Ureter (tissue), 1 donor: ENCODE results near the gene CREG2. TPM values are rescaled to one million over a fixed set of nuclear protein-coding genes. Genes with fewer than 3 reads are reported as not detected.
"Not testable (repeated sequence)": the region's sequence is repeated elsewhere in the genome, so short reads cannot be mapped to it uniquely, and the experiment has no call there.

ENCODE experiments used
- DNase-seq: peaks from one replicate; pipeline ENCODE4 v3.0.0-alpha.2; 2020; ENCODE audit warnings: low spot score
- total RNA-seq: library from RNA; stranded (reverse); gene quantifications from one replicate; pipeline ENCODE4 v1.2.4, GENCODE V29; 2023
- donor health status: DM: yes; HTN: yes; CAD: no.

The CREG2 gene
- total RNA-seq, 1 donor from 2014 or later: 1.8 TPM

- DNase-seq: no peak
Measured at GRCh38 chr2:101346909-101347308, 40.4 kb downstream of the CREG2 start.

GRCh38 chr2:101344137-101344536, 43.2 kb downstream of the CREG2 start:
- DNase-seq: no peak

DNA sequence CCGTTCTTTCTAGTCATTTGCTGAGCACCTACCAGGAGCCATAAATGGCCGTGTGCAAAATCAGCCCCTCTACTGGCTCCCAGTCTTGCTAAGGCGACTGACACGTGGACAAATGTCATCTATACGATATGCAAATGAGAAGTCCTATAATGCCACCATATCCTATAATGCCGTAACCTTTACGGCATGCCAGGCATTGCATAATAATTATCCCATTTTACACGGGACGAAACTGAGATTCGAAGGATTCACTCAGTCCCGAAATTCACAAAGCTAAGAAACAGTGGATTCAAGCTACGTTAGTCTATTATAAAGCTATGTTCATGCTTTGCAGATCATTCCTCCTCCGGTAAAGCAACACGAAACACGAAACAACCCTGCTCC, 44.7 kb downstream of the CREG2 start:
- no peak for DNase-seq

- DNase-seq: peak; percentile 71
Measured at GRCh38 chr2:101341901-101342624, 45.2 kb downstream of the CREG2 start.

DNA sequence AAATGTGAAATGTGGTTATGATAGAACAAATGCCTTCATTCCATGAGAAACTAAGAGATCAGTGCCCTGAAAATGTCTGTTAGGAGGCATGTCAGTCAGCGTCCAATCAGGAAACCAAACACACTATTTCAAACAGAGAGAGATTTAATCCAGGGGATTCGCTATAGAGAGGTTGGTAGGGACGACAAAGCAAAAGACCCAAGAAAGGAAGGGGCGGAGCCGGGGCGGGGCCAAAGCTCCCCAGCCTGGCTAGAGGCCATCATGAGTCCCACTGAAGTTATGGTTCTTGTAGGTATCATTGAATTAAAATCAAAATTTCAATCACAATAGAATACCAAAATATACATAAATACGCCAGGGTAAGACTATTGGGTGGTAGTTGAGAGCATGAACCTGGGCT, 45.9 kb downstream of the CREG2 start:
- no peak for DNase-seq

GRCh38 chr2:101340141-101340551, 47.2 kb downstream of the CREG2 start:
- DNase-seq: no peak

DNA sequence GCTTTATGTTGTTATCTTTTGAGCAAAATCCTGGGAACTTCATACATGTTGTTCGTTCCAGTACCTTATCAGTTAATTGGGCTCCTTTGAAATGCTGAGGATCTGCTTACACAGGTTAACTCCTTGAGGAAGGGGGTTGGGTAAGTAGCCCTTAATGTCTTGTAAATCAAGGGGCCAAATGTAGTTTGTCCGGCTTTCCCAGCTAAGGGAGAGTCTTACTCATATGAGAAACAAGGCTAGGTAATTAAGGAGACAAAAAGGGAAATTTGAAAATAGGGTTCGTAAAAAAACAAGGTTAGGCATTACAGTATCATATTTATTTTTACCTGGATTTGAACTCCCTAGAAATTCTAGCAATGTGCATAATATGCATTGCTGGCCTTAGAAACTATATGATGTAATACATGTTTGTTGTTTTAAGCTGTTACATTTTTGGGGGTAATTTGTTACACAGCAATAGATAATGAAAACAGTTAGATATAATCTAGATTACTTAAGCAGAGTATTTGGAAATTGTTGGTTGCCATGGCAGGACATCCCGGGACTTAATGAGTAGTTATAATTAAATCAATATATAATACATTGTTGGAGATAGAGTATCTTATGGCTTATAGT, 47.9 kb downstream of the CREG2 start:
- no peak for DNase-seq

DNA sequence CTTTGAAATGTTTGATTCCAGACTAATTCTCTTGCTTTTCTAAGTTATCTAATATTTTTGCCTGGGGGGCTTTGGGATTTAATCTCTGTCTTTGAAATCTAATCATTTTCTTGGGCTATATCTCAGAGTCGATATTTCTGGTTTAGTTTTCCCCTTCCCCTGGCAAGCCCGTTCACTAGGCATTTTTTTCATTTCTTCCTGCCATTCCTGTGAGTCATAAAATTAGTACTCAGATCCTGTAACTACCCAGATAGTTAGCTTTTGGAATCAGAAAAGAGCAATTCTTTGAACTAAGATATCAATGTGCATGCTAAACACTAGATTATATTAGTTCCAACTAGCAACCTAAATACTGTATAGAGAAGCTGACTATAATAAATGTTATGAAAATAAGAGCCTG, 49.4 kb downstream of the CREG2 start:
- no peak for DNase-seq

GRCh38 chr2:101332885-101333766, 54.2 kb downstream of the CREG2 start:
- no peak for DNase-seq

- DNase-seq: no peak
Measured at GRCh38 chr2:101331202-101331601, 56.1 kb downstream of the CREG2 start.

DNA sequence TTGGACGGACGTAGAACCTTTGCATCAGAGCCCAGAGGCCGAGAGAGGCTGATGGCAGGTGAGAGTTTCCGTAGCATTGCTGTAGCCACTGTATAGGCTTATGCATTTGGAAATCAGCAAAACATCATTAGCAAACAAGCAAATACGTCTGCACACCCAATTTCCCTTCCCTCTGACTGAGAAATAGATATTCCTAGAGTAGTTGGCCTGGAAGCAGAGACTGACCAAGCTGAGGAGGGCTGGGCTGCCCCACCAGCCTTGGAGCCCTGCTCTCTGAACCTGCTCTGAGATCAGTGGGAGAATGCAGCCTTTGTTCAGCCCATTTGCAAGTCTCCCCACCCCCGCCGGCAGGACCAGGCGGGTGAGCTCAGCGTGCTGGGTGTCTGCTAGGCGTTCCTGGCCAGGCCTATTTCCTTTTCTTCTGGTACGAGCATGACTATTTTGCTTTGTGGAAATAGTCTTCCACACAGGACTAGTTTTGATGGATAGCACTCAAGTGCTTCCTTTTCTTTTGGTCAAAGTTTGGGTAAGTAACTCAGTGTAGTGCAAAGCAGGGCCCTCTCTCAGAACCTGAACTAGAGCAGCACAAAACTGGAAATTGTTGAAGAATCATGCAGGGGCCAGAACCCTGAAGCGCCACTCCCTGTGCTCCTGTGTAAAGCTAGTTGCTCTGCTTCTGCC, 56.9 kb downstream of the CREG2 start:
- DNase-seq: no peak

GRCh38 chr2:101329026-101329425, 58.3 kb downstream of the CREG2 start:
- no peak for DNase-seq

GRCh38 chr2:101328474-101329007, 58.8 kb downstream of the CREG2 start:
- DNase-seq: peak; percentile 63

- DNase-seq: peak; percentile 86
Measured at GRCh38 chr2:101327863-101328394, 59.4 kb downstream of the CREG2 start.

DNA sequence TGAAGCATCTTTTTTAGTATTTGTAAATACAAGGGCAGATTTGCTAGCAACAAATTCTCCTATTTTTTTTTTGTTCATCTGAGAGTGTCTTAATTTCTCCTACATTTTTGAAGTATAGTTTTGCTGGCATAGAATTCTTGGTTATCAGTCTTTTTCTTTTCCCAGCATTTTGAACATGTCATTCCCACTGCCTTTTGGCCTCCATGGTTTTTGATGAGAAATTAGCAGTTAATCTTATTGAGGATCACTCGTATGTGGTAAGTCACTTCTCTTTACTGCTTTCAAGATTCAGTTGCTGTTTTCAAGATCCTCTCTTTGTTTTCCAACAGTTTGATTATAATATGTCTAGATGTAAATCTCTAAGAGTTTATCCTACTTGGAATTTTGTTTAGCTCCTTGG, 61.9 kb downstream of the CREG2 start:
- no peak for DNase-seq

- DNase-seq: not testable (repeated sequence)
Measured at GRCh38 chr2:101316568-101316967, 70.7 kb downstream of the CREG2 start.

GRCh38 chr2:101311696-101312017, 75.6 kb downstream of the CREG2 start:
- DNase-seq: no peak

GRCh38 chr2:101310834-101311695, 76.2 kb downstream of the CREG2 start:
- no peak for DNase-seq

GRCh38 chr2:101310090-101310833, 77.0 kb downstream of the CREG2 start:
- no peak for DNase-seq
